C4-2B (cell line): ENCODE results near the gene DHRS1.

Experiments
- ZFX ChIP-seq: fragments of 450-650 bp; IDR thresholded peaks from 2 replicates; pipeline ENCODE4 v1.6.1; 2017
- TF ChIP-seq, protein P1 (sequence below): fragments of 450-650 bp; conservative IDR thresholded peaks from 2 replicates; pipeline ENCODE4 v1.5.1; 2017; ENCODE audit warnings: mild to moderate bottlenecking

DNA sequence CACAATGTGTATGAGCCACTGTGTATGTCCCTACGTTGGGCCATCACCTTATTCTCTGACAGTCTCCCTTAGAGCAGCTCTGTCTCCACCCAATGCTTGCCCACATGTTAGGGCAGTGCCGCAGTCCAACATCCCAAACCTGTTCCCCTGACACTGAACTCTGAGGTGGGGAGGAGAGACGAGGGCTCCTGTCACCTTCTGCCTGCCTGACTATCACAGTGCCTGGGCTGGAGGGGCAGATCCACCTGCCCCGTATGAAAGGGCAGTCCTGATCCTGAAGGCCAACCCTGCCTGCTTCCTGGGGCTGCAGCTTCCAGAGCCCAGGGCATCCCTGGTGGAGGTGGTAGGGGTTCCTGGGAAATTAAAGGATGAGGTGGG is 38.8 kb downstream of the DHRS1 start:
- TF ChIP-seq, protein P1, sequence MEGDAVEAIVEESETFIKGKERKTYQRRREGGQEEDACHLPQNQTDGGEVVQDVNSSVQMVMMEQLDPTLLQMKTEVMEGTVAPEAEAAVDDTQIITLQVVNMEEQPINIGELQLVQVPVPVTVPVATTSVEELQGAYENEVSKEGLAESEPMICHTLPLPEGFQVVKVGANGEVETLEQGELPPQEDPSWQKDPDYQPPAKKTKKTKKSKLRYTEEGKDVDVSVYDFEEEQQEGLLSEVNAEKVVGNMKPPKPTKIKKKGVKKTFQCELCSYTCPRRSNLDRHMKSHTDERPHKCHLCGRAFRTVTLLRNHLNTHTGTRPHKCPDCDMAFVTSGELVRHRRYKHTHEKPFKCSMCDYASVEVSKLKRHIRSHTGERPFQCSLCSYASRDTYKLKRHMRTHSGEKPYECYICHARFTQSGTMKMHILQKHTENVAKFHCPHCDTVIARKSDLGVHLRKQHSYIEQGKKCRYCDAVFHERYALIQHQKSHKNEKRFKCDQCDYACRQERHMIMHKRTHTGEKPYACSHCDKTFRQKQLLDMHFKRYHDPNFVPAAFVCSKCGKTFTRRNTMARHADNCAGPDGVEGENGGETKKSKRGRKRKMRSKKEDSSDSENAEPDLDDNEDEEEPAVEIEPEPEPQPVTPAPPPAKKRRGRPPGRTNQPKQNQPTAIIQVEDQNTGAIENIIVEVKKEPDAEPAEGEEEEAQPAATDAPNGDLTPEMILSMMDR: no peak
- TF ChIP-seq ZFX: no peak
